Prostate gland (tissue), 2 donors: Measurements from ENCODE around the gene C17orf67. TPM values are rescaled to one million over a fixed set of nuclear protein-coding genes. Genes with fewer than 3 reads are reported as not detected.
"Not testable (repeated sequence)": the region's sequence is repeated elsewhere in the genome, so short reads cannot be mapped to it uniquely, and the experiment has no call there.

Experiments
- DNase-seq: peaks from one replicate; pipeline ENCODE4 v3.0.0-alpha.2; 2019; ENCODE audit warnings: low spot score
- H3K27ac ChIP-seq, 2 donors: fragments of 200-600 bp; sonication (generic); 2 replicates each; pipeline ENCODE4 v1.5.1; 2017 to 2019
- H3K27me3 ChIP-seq: fragments of 200-600 bp; sonication (generic); replicated peaks from 2 replicates; pipeline ENCODE4 v1.5.1; 2019; ENCODE audit not compliant: insufficient read depth
- H3K36me3 ChIP-seq, 2 donors: fragments of 200-600 bp; sonication (generic); 1 replicate in 1 of 2; 2 replicates in 1 of 2; pipeline versions ENCODE4 v1.5.1 to v1.8.1; 2017 to 2019
- H3K4me1 ChIP-seq: fragments of 200-600 bp; sonication (generic); replicated peaks from 2 replicates; pipeline ENCODE4 v1.5.1; 2019
- H3K4me3 ChIP-seq, 2 donors: fragments of 200-600 bp; sonication (generic); 2 replicates each; pipeline ENCODE4 v1.5.1; 2017 to 2019
- H3K9me3 ChIP-seq: fragments of 200-600 bp; sonication (generic); 2 replicates; pipeline ENCODE4 v1.5.1; 2017
- CTCF ChIP-seq, 4 experiments: fragments of 200-600 bp in 2 of 4; fragments of 450-650 bp in 2 of 4; sonication (generic) in 2 of 4; IDR thresholded peaks; 1 replicate in 3 of 4; 2 replicates in 1 of 4; pipeline ENCODE4 v1.5.1; 2016 to 2019; ENCODE audit warnings: antibody characterized with exemption in 4 of 4, mild to moderate bottlenecking in 2 of 4, moderate library complexity in 2 of 4
- POLR2A ChIP-seq: fragments of 450-650 bp; IDR thresholded peaks from one replicate; pipeline ENCODE4 v1.6.1; 2016; ENCODE audit warnings: antibody characterized with exemption, mild to moderate bottlenecking
- POLR2AphosphoS5 ChIP-seq: sonication (generic); formaldehyde crosslinking; IDR thresholded peaks from one replicate; pipeline ENCODE4 v1.6.1; 2017; ENCODE audit warnings: antibody characterized with exemption
- WGBS: methylation state at CpG from one replicate; pipeline ENCODE4 v1.1.5; 2018; 5-methylcytosine and 5-hydroxymethylcytosine counted together
- intact Hi-C: fragments of 100-400 bp; cut with DNase I; formaldehyde crosslinking; loops from one replicate; pipeline ENCODE4 v1.14.2; 2022
- total RNA-seq, 2 donors: library from RNA; depleted of rRNA; stranded (reverse); fragments of >200 nt; gene quantifications; one replicate each; pipeline ENCODE4 v1.1.0, GENCODE V29; 2016

C17orf67 gene
- total RNA-seq, 2 donors from 2014 or later, result 2.5 to 2.6 TPM

GRCh38 chr17:56765449-56765848, 68.3 kb downstream of the C17orf67 start:
- intact Hi-C loops, result no loop called here
- Histone ChIP-seq H3K4me3 (no peak overlapping the region), H3K27me3 (no peaks in the 10 kb centered on the region), H3K4me1 (no peaks in the 10 kb centered on the region), H3K27ac (no peak overlapping the region), H3K9me3 (no peaks in the 10 kb centered on the region), H3K36me3 (no peaks in the 10 kb centered on the region)
- DNase-seq, result no peak
- TF ChIP-seq POLR2A (no peak), POLR2AphosphoS5 (no peak), CTCF (IDR thresholded peaks at IDR 0.05) (no peak)
- 84% methylated on average over 4 of the region's 4 CpGs for WGBS

GRCh38 chr17:56762988-56763387, 70.7 kb downstream of the C17orf67 start:
- TF ChIP-seq CTCF (IDR thresholded peaks at IDR 0.05) (no peak), POLR2AphosphoS5 (no peak), POLR2A (no peak)
- no peak overlapping the region for H3K4me3 ChIP-seq
- no peaks in the 10 kb centered on the region for H3K9me3 ChIP-seq
- H3K27me3 ChIP-seq, result no peaks in the 10 kb centered on the region
- H3K27ac ChIP-seq, result no peak overlapping the region
- no peak for DNase-seq
- WGBS, result 86% methylated on average over 1 of the region's 1 CpG
- no peaks in the 10 kb centered on the region for H3K36me3 ChIP-seq
- intact Hi-C loops, result no loop called here
- no peaks in the 10 kb centered on the region for H3K4me1 ChIP-seq

- Histone ChIP-seq H3K4me1 (no peaks in the 10 kb centered on the region), H3K27ac (no peak overlapping the region), H3K9me3 (no peaks in the 10 kb centered on the region), H3K4me3 (no peak overlapping the region), H3K27me3 (no peaks in the 10 kb centered on the region), H3K36me3 (no peaks in the 10 kb centered on the region)
- no peak for TF ChIP-seq POLR2AphosphoS5
- 96% methylated on average over 5 of the region's 5 CpGs for WGBS
- intact Hi-C loops, result no loop called here
- no peak for DNase-seq
Observed at GRCh38 chr17:56762144-56762543, 71.6 kb downstream of the C17orf67 start.

- H3K4me1 ChIP-seq, result no peaks in the 10 kb centered on the region
- no peak for TF ChIP-seq CTCF (IDR thresholded peaks at IDR 0.05)
- TF ChIP-seq POLR2AphosphoS5, result no peak
- TF ChIP-seq POLR2A, result no peak
- H3K9me3 ChIP-seq, result no peaks in the 10 kb centered on the region
- DNase-seq, result no peak
- H3K36me3 ChIP-seq, result no peaks in the 10 kb centered on the region
- H3K27me3 ChIP-seq, result no peaks in the 10 kb centered on the region
- no peak overlapping the region for H3K4me3 ChIP-seq
- WGBS, result 51% methylated on average over 2 of the region's 2 CpGs
- intact Hi-C loops, result no loop called here
- no peak overlapping the region for H3K27ac ChIP-seq
Observed at GRCh38 chr17:56761387-56761786, 72.3 kb downstream of the C17orf67 start.

GRCh38 chr17:56757611-56758010, 76.1 kb downstream of the C17orf67 start:
- H3K27ac ChIP-seq, H3K4me1 ChIP-seq, H3K4me3 ChIP-seq, H3K36me3 ChIP-seq, intact Hi-C loops, H3K9me3 ChIP-seq, H3K27me3 ChIP-seq, DNase-seq: not testable (repeated sequence)
- 95% methylated on average over 7 of the region's 7 CpGs for WGBS

- intact Hi-C loops, result no loop called here
Observed at GRCh38 chr17:56756536-56756935, 77.2 kb downstream of the C17orf67 start.

More at GRCh38 chr17:56756536-56756935, 77.2 kb downstream of the C17orf67 start:
- no peaks in the 10 kb centered on the region for H3K4me1 ChIP-seq
- H3K27me3 ChIP-seq, result no peaks in the 10 kb centered on the region
- 52% methylated on average over 2 of the region's 2 CpGs for WGBS
- TF ChIP-seq POLR2AphosphoS5 (no peak), POLR2A (no peak), CTCF (IDR thresholded peaks at IDR 0.05) (no peak)
- no peaks in the 10 kb centered on the region for H3K9me3 ChIP-seq
- DNase-seq, result no peak
- no peak overlapping the region for H3K27ac ChIP-seq
- no peak overlapping the region for H3K4me3 ChIP-seq
- H3K36me3 ChIP-seq, result no peaks in the 10 kb centered on the region
